DMS114 treated with DMSO at 0.1 percent for 48 hours (cell line): ENCODE measurements around the gene PLPPR1.

ENCODE experiments used
- DNase-seq: peaks from one replicate; lab custom pipeline; 2025; ENCODE audit not compliant: unreplicated experiment; lab: John Stamatoyannopoulos, UW

Gene PLPPR1

DNA sequence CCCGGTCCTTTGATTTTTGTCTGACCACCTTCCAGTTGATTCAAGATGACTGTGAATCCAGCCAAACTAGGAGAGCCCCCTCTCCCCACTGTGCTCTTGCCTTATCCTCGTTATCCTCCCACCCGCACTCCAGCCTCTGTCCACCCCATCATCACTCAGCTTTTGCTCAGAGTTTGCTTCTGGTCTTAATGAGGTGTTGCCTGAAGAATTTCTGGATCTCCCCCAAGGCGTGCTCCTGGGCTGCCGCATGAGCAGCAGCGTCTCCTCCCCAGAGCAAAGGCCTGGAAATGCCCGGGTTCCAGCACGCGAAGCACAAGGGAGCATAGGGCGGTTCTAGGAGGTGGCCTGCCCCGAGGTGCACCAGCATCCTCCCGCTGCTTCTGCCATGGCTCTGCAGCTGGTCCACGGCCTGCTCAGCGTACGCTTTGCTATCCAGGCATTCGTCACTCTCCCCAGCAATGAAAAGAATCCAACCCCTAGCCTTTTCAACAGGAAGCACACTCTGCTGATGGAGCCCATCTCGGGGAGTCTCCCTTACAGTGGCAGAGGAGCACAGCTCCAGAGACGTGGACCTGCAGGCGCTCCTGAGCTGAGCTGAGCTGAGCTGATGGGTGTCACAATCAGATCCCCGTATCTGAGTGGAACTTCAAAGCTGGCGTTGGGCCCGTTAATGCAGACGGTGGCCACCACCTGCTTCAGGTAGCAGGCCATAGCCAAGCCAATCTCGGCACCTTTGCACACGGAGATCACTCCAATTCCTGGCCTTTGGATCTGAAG lies 305.6 kb downstream of the PLPPR1 start:
- no peak for DNase-seq

DNA sequence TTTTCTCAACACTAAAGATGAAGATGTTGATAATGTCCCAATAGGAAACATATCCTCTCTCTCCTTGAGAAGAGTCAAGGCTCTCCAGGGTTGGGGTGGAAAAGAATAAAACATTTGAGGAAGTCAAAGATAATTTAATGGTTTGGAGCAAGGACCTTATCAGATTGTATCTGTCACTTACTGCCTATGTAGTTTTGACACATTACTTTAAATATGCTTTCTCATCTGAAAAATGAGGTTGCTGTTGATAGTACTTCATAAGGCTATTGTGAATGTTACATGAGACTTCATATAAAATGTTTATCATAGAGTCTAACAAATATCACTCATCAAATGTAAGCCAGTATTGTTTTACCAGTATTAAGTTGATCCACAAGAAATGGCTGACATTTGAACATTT lies 307.6 kb downstream of the PLPPR1 start:
- DNase-seq: no peak

DNA sequence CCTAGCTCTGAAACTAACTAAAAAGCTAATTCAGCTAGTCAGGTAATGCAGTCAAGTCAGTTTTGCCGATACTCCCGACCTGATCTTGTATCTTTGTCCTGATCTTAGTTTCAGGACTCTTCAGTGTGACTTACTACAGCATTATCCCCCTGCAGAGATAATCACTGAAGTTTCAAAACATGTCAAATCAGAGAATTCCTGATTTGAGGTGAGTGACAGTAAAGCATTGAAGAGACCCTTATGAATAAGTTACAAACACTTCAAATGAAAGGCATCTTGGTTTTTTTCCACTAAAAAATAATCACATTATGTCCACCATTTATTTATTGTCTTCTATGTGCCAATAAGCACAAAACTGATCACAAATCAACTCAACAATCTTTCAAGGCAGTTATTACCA lies 308.7 kb downstream of the PLPPR1 start:
- DNase-seq: no peak

DNA sequence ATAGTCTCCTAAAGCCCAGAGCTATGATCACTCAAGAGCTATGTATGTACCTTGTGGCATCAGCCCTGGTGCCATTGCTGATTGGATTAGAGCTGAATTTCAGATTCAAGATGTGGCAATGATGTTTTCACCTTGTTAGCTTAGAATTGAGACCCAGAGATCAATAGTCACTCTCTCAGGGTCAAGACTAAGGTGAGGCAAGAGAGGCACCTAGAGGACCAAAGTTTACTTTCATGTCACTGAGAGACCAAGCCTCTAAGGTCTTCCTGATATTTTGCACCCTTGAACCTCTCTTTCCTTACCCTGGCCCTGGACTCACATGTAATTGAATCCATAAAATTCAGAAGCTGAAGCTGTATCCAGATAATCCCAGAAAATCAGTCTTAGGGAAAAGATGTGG lies 313.4 kb downstream of the PLPPR1 start:
- DNase-seq: no peak

DNA sequence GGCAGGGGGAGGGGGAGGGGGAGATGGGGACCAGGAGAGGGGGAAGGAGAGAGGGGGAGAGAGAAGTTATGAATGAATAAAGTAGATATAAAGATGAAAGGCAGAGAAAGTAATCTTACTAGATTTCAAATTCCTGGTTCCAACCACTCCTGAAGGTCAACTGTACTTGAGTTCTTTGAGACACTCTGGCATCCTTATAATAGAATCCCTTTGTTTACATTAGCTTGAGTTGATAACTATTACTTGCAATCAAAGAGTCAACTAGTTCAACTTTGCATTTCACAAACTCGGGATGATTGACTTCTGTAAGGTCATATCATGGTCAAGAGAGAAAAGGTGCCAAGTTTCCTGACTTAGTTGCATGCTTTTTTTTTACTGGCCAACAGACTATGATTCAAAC lies 314.1 kb downstream of the PLPPR1 start:
- DNase-seq: no peak

DNA sequence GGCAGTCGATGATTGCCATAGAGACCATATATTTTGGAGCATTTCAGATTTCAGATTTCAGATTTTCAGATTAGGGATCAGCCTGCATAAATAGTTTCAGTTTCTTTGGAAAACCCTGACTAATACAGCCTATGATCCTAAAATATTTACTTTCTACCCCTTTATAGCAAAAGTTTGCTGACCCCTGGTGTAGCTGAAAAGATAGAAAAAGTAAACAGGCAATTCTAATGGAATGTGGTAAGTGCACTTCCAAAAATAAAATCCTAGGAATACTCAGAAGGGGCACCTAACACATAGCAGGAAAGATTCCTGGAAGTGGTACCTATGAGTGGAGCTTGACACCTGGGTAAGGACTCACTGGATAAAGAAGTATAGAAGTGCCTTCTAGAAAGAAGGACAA lies 321.8 kb downstream of the PLPPR1 start:
- no peak for DNase-seq

DNA sequence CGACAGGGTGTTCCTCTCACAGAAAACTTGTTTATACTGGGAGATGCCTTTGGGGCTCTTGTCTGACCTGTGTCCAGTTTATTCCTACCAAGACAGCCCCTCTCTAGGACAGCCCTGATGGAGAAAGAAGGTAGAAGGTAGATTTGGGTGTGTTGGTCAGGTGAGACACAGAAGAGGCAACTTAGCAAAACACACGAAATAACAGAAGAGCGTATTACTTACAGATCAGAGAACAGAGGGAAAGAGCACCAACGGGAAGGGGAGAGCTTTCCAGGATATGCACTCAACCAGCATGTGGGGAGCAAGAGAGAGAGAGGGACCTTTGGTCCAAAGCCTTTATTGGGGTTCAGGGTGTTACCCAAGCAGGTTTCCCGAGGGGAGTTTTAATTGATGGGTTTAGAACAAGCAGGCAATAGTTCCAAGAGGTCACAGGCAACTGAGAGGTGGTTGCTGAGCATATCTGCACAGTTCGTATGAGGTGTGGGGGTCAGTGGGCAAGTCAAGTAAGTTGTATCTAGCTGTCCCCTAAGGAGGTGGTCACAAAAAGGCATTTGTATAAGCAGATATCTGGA lies 324.5 kb downstream of the PLPPR1 start:
- no peak for DNase-seq

DNA sequence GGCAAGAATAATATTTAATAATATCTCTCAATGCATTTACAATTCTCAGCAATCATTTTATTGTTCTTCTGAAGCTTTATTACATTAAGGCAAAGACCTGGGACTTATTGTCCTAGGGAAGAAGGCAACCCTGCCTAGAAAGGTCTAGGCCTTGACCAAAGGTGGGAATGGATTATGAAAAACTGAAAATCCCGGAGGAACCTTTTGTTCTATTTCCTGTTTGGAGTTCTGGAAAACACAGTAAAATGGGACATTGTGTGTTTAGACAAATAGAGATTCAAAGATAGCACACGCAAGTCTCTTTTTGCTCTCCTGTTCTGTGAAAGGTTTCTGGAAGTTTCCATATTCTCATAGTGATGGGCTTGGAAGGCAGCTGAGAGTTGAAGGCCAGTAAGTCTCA lies 325.2 kb downstream of the PLPPR1 start:
- DNase-seq: no peak

DNA sequence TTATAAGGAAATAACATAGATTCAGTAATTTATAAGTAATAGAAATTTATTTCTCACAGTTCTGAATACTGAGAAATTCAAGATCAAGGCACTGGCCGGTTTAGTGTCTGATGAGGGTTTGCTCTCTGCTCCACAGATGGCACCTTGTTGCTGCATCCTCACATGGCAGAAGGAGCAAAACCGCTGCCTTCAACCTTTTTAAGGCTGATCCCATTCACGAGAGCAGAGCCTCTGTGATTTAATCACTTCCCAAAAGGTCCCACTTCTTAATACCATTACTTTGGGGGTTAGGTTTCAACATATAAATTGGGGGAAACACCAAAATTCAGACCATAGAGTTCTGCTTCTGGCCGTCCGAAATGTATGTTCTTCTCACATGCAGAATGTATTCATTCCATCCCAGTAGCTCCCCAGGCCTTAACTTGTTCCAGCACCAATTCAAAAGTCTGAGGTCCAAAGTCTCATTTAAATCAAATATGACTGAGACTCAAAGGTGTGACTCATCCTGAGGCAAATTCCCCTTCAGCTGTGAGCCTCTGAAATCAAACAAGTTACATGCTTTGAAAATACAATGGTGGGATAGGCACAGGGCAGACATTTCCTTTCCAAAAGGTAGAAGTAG lies 325.7 kb downstream of the PLPPR1 start:
- DNase-seq: no peak

DNA sequence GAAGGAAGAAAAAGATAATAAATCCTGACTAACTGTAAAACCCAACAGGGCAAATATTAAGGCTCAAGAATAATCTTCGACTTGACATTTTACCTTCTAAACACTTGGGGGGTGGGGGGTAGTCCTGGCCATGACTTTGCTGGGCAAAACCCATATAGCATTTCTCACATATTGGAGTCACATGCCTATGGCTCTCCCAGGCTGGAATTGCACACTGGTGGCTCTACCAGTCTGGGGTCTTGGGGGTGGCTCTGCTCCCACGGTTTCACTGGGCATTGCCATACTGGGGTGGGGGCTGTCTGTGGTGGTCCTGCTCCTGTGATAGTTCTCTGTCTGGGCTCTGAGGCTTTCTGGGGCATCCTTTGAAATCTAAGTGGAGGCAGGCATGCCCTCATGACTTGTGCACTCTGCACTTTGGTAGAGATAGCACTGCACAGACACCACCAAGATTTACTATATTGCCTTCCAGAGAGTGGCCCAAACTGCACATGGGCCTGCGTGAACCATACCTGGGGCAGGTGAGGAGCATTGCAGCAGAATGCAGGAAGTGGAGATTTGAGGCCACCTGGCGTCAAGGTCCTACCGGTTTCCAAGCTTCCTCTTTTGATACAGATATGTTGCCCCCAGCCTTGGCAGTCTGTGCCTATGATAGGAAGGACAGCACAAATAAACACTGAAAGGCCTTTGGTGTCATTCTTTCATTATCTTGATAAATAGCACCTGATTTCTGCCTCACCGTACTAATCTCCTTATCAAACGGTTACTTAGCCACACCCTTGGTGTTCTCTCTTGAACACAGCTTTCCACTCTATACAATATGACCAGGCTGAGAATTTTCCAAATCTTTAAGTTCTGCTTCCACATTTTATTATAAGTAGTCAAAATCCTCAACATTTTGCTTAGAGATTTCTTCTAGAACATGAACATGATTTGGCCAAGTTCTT lies 326.5 kb downstream of the PLPPR1 start:
- DNase-seq: no peak

DNA sequence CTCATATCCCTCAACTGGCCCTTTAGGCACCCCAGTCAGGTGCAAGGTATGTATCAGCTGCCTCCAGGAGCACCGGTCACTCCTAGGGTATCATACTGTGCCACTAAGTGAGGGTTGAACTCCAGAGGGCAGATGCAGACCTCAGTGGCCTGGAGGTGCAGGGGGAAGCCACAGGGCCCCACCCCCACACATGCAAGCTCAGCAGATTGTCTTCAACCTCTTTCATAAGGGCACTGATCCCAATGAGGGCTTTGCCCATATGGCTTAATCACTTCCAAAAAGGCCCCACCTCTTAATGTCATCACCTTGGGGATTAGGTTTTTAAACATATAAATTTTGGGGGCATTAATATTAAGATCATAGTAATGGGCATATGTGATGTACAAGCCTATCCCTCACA lies 328.1 kb downstream of the PLPPR1 start:
- no peak for DNase-seq

DNA sequence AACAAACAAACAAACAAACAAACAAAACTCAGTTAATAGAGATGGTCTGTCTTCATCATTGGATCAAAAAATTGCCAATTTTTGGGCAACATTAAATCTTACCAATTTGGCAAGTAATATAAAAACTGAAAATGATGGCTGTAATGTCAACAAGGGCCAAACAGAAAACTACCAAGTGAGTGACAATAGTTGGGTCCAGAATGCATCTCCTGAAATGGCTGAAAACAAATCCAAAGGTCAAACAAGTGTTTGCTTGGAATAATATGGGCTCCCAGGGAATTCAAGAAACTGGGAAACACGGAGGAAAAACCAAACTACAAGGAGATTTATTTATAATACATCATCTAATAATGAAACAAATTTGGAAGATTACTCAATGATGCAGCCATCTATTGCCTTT lies 331.2 kb downstream of the PLPPR1 start:
- DNase-seq: no peak

DNA sequence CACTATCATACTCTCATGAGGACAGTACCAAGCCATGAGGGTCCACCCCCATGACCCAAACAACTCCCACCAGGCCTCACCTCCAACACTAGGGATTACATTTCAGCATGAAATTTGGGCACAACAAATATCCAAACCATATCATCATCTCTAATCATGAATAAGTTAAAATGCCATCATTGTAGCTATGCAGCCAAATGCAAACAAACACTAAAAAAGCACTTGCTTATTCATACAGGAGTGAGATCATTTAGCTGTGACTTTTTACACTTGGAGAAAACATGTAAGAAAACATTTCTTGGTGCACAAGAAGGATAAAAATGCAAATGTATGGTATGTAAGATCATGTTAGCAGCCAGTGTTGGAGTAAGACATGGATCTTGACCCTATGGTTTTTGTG lies 332.1 kb downstream of the PLPPR1 start:
- no peak for DNase-seq

DNA sequence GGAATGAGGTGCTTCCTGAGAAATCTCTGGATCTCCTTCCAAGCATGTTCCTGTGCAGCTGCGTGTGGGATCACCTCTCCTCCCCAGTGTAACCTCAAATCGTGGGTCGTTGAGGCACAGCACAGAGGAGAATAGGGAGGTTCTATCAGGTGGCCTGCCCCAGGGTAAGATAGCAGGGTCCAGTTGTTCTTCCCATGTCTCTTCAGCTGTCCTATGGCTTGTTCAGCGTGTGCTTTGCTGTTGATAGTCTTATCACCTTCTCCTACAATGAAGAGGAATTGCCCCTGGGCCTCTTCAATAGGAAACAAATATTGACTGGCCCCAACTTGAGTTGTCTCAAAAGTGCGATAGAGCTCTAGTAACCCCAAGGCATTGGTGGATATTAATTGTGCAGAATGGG lies 333.9 kb downstream of the PLPPR1 start:
- no peak for DNase-seq

DNA sequence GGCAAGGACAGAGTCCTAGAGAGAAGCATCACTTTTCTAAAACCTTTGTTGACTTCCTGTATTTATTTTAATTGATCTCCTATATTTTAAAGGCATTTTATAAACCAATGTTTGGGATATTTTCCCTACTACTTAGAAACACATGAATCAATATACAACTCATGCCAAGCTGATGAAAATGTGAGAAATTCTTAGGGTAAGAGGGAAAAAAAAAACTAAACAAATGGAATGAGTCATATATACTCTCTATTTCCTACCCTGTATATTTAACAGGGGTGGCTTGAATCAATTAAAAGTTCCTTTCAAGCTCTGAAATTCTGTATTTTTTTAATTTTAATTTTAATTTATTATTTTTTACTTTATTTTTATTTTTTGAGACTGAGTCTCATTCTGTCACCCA lies 336.7 kb downstream of the PLPPR1 start:
- no peak for DNase-seq

DNA sequence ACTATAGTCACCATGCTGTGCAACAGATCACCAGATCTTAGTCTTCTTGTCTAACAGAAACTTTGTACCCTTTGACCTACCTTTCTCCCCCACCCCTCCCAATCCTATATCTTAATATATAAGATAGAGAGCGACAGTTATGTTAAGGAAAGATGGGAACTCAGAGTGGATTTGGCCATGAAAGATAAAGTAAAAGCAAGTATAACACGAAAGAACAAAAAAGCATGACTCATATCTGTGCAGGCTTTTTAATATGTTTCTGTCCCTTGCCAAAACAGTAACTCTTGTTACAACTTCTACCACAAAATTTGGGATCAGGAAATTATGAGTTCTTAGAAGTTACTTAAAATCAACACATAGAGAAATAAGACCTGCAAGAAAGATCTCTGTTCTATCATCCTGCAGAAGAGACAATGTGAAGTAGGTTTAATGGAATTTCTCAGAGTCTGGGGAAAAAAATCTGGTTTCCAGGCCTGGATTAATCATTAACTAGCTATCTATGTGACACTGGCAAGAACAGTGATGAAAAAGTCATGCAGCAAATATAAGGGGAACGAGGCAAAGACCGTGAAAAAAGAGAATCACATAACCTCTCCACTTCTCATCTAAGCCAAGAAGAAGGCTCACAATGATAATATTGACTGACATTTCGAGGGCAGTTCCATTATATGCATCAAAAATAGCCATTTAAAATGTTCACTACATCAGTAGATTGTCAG lies 337.7 kb downstream of the PLPPR1 start:
- DNase-seq: no peak

DNA sequence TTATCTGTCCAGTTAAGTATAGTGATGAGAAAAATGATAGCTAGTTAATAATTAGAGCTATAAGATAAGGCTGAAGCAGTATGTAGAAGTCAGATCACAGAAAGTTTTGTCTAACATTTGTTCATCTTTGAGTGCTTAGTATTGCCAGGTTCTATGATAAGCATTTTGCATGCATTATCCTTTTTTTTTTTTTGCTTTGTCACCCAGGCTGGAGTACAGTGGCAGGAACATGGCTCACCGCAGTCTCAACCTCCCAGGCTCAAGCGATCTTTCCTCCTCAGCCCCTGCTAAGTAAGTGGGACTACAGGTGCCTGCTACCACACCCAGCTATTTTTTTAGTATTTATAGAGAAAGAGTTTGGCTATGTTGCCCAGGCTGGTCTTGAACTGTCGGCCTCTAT lies 338.8 kb downstream of the PLPPR1 start:
- no peak for DNase-seq

DNA sequence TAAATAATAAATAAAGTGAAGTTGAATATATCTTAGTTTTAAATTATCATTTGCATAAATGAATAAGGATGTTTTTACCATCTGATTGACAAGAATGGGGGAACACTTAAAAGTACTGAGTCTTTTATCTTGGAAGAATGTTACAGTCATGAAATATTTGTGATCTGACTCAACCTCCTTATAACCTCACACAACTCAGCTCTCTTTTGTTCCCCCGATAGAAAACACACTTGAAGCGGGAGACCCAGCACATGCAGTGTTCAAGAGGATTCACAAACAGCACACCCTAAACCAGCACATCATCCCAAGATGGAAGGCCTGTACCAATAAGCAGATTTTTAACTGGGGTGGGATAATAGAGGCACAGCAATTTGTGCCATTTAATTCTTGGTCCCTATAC lies 340.8 kb downstream of the PLPPR1 start:
- DNase-seq: no peak

DNA sequence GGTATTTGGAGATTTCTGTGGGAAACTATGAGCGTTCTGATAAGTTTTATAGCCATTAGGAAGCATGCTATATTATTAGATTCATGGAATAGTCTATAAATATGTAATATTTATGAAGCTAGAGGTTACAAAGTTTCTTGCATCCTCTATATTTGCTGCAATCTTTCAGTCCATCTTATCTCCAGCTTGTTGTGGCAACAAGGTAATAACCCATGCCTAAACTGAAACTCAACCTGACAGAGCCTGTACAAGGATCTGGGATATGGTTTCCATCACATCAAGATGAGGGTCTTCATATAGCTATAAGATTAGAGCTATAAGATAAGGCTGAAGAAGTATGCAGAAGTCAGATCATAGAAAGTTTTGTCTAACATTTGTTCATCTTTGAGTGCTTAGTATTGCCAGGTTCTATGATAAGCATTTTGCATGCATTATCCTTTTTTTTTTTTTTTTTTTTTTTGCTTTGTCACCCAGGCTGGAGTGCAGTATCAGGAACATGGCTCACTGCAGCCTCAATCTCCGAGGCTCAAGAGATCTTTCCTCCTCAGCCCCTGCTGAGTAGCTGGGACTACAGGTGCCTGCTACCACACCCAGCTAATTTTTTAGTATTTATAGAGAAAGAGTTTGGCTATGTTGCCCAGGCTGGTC lies 341.5 kb downstream of the PLPPR1 start:
- no peak for DNase-seq

DNA sequence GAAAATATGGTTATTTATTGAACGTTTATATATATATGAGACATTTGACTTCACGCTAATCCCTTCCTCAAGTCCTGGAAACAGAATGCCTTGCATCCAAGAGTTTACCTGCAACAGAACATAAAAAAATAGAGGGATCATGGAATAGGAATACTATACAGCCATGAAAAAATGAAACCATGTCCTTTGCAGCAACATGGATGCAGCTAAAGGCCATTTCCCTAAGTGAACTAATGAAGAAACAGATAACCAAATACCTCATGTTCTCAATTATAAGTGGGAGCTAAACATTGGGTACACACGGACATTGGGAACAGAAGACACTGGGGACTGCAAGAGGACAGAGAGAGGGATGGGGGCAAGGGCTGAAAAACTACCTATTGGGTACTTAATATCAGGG lies 343.3 kb downstream of the PLPPR1 start:
- no peak for DNase-seq
